GM12892 (cell line): ENCODE results near the gene CLEC4A.

Experiments used
- POLR2A ChIP-seq: IDR thresholded peaks from 2 replicates; pipeline ENCODE4 v1.6.1; 2011; ENCODE audit warnings: low read depth, low read length, control low read depth
- POLR2AphosphoS5 ChIP-seq: IDR thresholded peaks from 2 replicates; pipeline ENCODE4 v1.6.1; 2011; ENCODE audit warnings: low read depth, low read length, control low read depth
- TAF1 ChIP-seq: IDR thresholded peaks from 2 replicates; pipeline ENCODE4 v1.6.1; 2011; ENCODE audit warnings: low read depth, mild to moderate bottlenecking, control low read depth, low read length, borderline replicate concordance

- TF ChIP-seq POLR2A = no peak
- no peak for TF ChIP-seq POLR2AphosphoS5
- TF ChIP-seq TAF1 = no peak
Observed at GRCh38 chr12:8082808-8083100, 40.7 kb upstream of the CLEC4A start.
